Neural cell (in vitro differentiated cells): ENCODE results near the gene RBP5. TPM values are rescaled to one million over a fixed set of nuclear protein-coding genes. Genes with fewer than 3 reads are reported as not detected.

Experiments used
- H2AFZ ChIP-seq: fragments of 200-600, 300-800 bp; sonication (generic), shearing (Covaris generic); 2 replicates; pipeline ENCODE4 v1.6.0; 2014; ENCODE audit warnings: low read depth, mild to moderate bottlenecking, antibody characterized with exemption, low read length, moderate library complexity
- H3F3A ChIP-seq: fragments of 200-600 bp; shearing (Covaris generic); 2 replicates; pipeline ENCODE4 v1.6.1; 2016; ENCODE audit warnings: mild to moderate bottlenecking, moderate library complexity, mixed read lengths, antibody characterized with exemption, low read length; ENCODE audit not compliant: insufficient read depth, poor library complexity, severe bottlenecking
- H3K27ac ChIP-seq: fragments of 200-600, 300-800 bp; sonication (generic), shearing (Covaris generic); 2 replicates; pipeline ENCODE4 v1.5.1; 2014; ENCODE audit warnings: mild to moderate bottlenecking, low read length, moderate library complexity
- H3K27me3 ChIP-seq: fragments of 300-800, 200-600 bp; sonication (generic), shearing (Covaris generic); 2 replicates; pipeline ENCODE4 v1.6.0; 2014; ENCODE audit warnings: mild to moderate bottlenecking, low read depth, low read length, moderate library complexity; ENCODE audit not compliant: insufficient read depth
- H3K36me3 ChIP-seq: fragments of 300-800, 200-600 bp; sonication (generic), shearing (Covaris generic); 2 replicates; pipeline ENCODE4 v1.5.1; 2014; ENCODE audit warnings: mild to moderate bottlenecking, antibody characterized with exemption, low read length, moderate library complexity; ENCODE audit not compliant: insufficient read depth
- H3K4me2 ChIP-seq: fragments of 300-800, 200-600 bp; sonication (generic), shearing (Covaris generic); 2 replicates; pipeline ENCODE4 v1.6.0; 2014; ENCODE audit warnings: mild to moderate bottlenecking, low read length
- H3K4me3 ChIP-seq: fragments of 300-800, 200-600 bp; sonication (generic), shearing (Covaris generic); 2 replicates; pipeline ENCODE4 v1.5.1; 2014; ENCODE audit warnings: mild to moderate bottlenecking, low read length, moderate library complexity
- H3K79me2 ChIP-seq: fragments of 200-600 bp; shearing (Covaris generic); replicated peaks from 2 replicates; pipeline ENCODE4 v1.6.0; 2014; ENCODE audit warnings: mild to moderate bottlenecking, low read length, moderate library complexity; ENCODE audit not compliant: insufficient read depth
- H3K9ac ChIP-seq: fragments of 300-800, 200-600 bp; sonication (generic), shearing (Covaris generic); 2 replicates; pipeline ENCODE4 v1.6.1; 2016; ENCODE audit warnings: mild to moderate bottlenecking, low read length, mixed read lengths
- H3K9me2 ChIP-seq: fragments of 200-600 bp; shearing (Covaris generic); 2 replicates; pipeline ENCODE4 v1.6.1; 2016; ENCODE audit warnings: mild to moderate bottlenecking, low read length, mixed read lengths; ENCODE audit not compliant: insufficient read depth
- H3K9me3 ChIP-seq: fragments of 200-600, 300-800 bp; sonication (generic), shearing (Covaris generic); 2 replicates; pipeline ENCODE4 v1.6.1; 2016; ENCODE audit warnings: mild to moderate bottlenecking, mixed run types, low read length, moderate library complexity, mixed read lengths
- H4K20me1 ChIP-seq: fragments of 200-600 bp; shearing (Covaris generic); 2 replicates; pipeline ENCODE4 v1.6.1; 2016; ENCODE audit warnings: mild to moderate bottlenecking, mixed run types; ENCODE audit not compliant: insufficient read depth
- CTCF ChIP-seq: fragments of 450-650 bp; IDR thresholded peaks from 2 replicates; pipeline ENCODE4 v1.5.1; 2014; ENCODE audit warnings: antibody characterized with exemption, mild to moderate bottlenecking, moderate library complexity; ENCODE audit not compliant: poor library complexity, severe bottlenecking
- EP300 ChIP-seq: fragments of 450-650 bp; conservative IDR thresholded peaks from 2 replicates; pipeline ENCODE4 v1.6.1; 2014; ENCODE audit warnings: antibody characterized with exemption, mild to moderate bottlenecking, moderate library complexity; ENCODE audit not compliant: poor library complexity, severe bottlenecking
- EZH2 ChIP-seq: fragments of 200-600, 300-800 bp; shearing (Covaris generic), sonication (generic); IDR thresholded peaks from 2 replicates; pipeline ENCODE4 v1.6.1; 2014; ENCODE audit warnings: antibody characterized with exemption, low read length, borderline replicate concordance, mild to moderate bottlenecking; ENCODE audit not compliant: insufficient read depth, poor library complexity, severe bottlenecking
- MXI1 ChIP-seq: fragments of 450-650 bp; conservative IDR thresholded peaks from 2 replicates; pipeline ENCODE4 v1.6.1; 2014; ENCODE audit warnings: antibody characterized with exemption, mild to moderate bottlenecking; ENCODE audit not compliant: poor library complexity, severe bottlenecking
- POLR2AphosphoS5 ChIP-seq: IDR thresholded peaks from 2 replicates; pipeline ENCODE4 v1.6.1; 2012
- RAD21 ChIP-seq: fragments of 450-650 bp; conservative IDR thresholded peaks from 2 replicates; pipeline ENCODE4 v1.6.1; 2014; ENCODE audit warnings: antibody characterized with exemption, mild to moderate bottlenecking, moderate library complexity
- SMC3 ChIP-seq: fragments of 450-650 bp; conservative IDR thresholded peaks from 2 replicates; pipeline ENCODE4 v1.6.1; 2014; ENCODE audit warnings: antibody characterized with exemption, mild to moderate bottlenecking, moderate library complexity; ENCODE audit not compliant: poor library complexity
- TAF1 ChIP-seq: IDR thresholded peaks from 2 replicates; pipeline ENCODE4 v1.6.1; 2012; ENCODE audit warnings: low read depth
- polyA plus RNA-seq: library from polyadenylated mRNA; depleted of rRNA; stranded (reverse); fragments of >200 nt; gene quantifications from 2 replicates; pipeline ENCODE4 v1.2.3, GENCODE V29; 2014
- TF ChIP-seq, protein P1 (sequence below): IDR thresholded peaks from 2 replicates; pipeline ENCODE4 v1.6.1; 2012; ENCODE audit warnings: borderline replicate concordance

The RBP5 gene
- polyA plus RNA-seq, 1 donor from 2014 or later, result 1.9 TPM

GRCh38 chr12:7102582-7102981 is 26.1 kb downstream of the RBP5 start:
- no peaks in the 10 kb centered on the region for H4K20me1 ChIP-seq
- H3K27me3 ChIP-seq, result no peaks in the 10 kb centered on the region
- no peaks in the 10 kb centered on the region for H3K36me3 ChIP-seq
- H3F3A ChIP-seq, result no peaks in the 10 kb centered on the region
- no peaks in the 10 kb centered on the region for H3K79me2 ChIP-seq
- H3K9ac ChIP-seq, result no peak overlapping the region
- no peaks in the 10 kb centered on the region for H3K9me3 ChIP-seq
- no peaks in the 10 kb centered on the region for H3K9me2 ChIP-seq
- no peak overlapping the region for H3K27ac ChIP-seq
- no peak overlapping the region for H2AFZ ChIP-seq
- H3K4me2 ChIP-seq, result no peak overlapping the region
- no peak overlapping the region for H3K4me3 ChIP-seq
- TF ChIP-seq, protein P1, sequence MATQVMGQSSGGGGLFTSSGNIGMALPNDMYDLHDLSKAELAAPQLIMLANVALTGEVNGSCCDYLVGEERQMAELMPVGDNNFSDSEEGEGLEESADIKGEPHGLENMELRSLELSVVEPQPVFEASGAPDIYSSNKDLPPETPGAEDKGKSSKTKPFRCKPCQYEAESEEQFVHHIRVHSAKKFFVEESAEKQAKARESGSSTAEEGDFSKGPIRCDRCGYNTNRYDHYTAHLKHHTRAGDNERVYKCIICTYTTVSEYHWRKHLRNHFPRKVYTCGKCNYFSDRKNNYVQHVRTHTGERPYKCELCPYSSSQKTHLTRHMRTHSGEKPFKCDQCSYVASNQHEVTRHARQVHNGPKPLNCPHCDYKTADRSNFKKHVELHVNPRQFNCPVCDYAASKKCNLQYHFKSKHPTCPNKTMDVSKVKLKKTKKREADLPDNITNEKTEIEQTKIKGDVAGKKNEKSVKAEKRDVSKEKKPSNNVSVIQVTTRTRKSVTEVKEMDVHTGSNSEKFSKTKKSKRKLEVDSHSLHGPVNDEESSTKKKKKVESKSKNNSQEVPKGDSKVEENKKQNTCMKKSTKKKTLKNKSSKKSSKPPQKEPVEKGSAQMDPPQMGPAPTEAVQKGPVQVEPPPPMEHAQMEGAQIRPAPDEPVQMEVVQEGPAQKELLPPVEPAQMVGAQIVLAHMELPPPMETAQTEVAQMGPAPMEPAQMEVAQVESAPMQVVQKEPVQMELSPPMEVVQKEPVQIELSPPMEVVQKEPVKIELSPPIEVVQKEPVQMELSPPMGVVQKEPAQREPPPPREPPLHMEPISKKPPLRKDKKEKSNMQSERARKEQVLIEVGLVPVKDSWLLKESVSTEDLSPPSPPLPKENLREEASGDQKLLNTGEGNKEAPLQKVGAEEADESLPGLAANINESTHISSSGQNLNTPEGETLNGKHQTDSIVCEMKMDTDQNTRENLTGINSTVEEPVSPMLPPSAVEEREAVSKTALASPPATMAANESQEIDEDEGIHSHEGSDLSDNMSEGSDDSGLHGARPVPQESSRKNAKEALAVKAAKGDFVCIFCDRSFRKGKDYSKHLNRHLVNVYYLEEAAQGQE, result no peak
- TF ChIP-seq CTCF, result no peak
- TF ChIP-seq MXI1, result no peak
- TF ChIP-seq SMC3, result no peak
- TF ChIP-seq EZH2, result no peak
- no peak for TF ChIP-seq TAF1
- no peak for TF ChIP-seq EP300
- no peak for TF ChIP-seq RAD21
- no peak for TF ChIP-seq POLR2AphosphoS5

DNA sequence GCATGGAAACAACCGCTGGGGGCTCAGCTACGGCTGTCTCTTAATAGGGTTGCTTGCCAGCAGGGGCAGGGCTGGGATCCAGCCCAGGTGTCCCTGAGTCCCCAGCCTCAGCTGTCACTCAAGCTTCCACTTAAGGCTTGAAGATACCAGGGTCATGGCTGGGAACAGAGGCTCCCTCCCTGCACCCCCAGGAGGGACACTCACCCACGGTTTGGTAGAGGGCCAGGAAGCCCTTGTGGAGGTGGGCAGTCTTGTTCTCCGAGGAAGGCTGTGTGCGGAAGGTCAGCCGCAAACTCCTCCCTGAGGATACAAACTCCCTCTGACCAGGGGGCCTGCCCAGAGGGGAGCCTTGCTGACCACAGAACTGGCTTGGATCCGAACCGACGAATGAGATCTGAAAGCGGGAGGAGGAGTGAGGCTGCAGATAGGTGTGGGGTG is 27.0 kb downstream of the RBP5 start:
- H3K4me2 ChIP-seq, result no peak overlapping the region
- H3K9ac ChIP-seq, result no peak overlapping the region
- H3K27me3 ChIP-seq, result no peaks in the 10 kb centered on the region

More for the DNA sequence above, 27.0 kb downstream of the RBP5 start:
- Histone ChIP-seq H3K4me3 (no peak overlapping the region), H4K20me1 (no peaks in the 10 kb centered on the region), H3K9me3 (no peaks in the 10 kb centered on the region), H3F3A (no peaks in the 10 kb centered on the region), H3K9me2 (no peaks in the 10 kb centered on the region), H3K36me3 (no peaks in the 10 kb centered on the region), H3K79me2 (no peaks in the 10 kb centered on the region), H3K27ac (no peak overlapping the region), H2AFZ (no peak overlapping the region)
- no peak for TF ChIP-seq RAD21
- no peak for TF ChIP-seq POLR2AphosphoS5
- TF ChIP-seq MXI1, result no peak
- no peak for TF ChIP-seq EP300
- no peak for TF ChIP-seq CTCF
- TF ChIP-seq SMC3, result no peak
- no peak for TF ChIP-seq TAF1
- TF ChIP-seq EZH2, result no peak
- TF ChIP-seq, protein P1, result no peak
